HuH-7 (cell line): Measurements from ENCODE around the gene ARHGEF1.

Experiments
- DNase-seq: peaks from one replicate; pipeline ENCODE4 v3.0.0; 2011; ENCODE audit warnings: low spot score

ARHGEF1 gene

GRCh38 chr19:41883821-41884733 lies 1.1 kb downstream of the ARHGEF1 start:
- DNase-seq, result peak; percentile 99

- DNase-seq, result no peak
Observed at GRCh38 chr19:41886761-41887710, 4.1 kb downstream of the ARHGEF1 start.

GRCh38 chr19:41887711-41888382 lies 4.9 kb downstream of the ARHGEF1 start:
- DNase-seq, result peak; percentile 94

DNA sequence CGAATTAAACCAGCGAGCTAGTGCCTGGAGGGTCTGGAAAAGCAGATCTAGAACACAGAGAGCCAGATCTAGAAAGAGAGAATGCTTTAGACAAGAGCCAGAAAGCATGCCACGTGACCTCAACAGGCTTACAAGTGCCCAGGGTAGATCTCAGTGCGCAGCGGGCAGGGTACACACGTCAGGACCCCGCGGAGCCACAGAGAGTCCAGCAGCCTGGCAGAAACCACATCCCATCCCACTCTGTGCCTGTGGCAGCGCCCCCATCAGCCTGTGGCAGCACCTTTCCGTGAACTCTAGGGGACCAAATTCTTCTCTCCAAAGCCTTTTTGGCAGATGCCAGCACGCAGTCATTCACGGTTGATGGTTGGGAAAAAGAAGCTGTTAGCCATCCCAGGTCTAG lies 5.9 kb downstream of the ARHGEF1 start:
- DNase-seq, result no peak

- no peak for DNase-seq
Observed at GRCh38 chr19:41889896-41890295, 6.9 kb downstream of the ARHGEF1 start.

- no peak for DNase-seq
Observed at GRCh38 chr19:41890936-41891335, 8.0 kb downstream of the ARHGEF1 start.

DNA sequence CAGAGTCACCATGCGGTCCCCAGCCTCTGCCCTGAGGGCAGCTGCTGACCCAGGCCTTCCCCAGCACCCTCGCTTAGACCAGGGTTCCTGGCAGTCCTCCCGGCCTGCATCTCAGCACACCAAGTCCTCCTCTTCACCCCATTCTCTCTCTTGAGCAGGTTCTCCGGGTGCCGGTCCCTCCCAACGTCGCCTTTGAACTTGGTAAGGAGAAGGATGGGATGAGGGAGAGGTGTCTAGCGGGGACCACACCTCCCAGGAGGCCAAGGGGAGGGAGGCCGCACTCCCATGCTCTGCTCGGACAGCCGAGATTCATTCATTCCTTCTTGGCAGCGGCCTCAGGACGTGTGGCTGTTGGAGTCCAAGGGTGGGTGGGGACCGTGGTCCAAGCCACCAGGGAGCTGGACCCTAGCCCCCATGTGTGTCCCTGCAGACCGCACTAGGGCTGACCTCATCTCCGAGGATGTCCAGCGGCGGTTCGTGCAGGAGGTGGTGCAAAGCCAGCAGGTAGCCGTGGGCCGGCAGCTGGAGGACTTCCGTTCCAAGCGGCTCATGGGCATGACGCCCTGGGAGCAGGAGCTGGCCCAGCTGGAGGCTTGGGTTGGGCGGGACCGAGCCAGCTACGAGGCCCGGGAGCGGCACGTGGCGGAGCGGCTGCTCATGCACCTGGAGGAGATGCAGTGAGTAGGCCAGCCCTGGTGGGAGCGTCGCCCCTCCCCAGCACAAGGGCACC lies 9.4 kb downstream of the ARHGEF1 start:
- no peak for DNase-seq

DNA sequence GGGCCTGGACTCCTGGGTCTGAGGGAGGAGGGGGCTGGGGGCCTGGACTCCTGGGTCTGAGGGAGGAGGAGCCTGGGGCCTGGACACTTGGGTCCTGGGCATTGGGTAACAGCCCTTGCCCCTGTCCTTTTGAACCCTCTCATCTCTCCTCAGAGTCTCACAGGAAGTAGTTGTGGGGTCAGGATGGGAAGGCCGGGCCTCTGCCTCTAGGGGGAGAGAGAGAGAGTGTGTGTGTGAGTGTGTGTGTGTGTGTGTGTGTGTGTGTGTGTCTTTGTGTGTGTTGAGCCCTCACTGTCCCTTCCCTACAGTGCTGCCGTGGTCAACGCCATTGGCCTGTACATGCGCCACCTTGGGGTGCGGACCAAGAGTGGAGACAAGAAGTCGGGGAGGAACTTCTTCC lies 10.9 kb downstream of the ARHGEF1 start:
- DNase-seq, result peak; percentile 78

GRCh38 chr19:41894350-41894749 lies 11.4 kb downstream of the ARHGEF1 start:
- DNase-seq, result no peak

DNA sequence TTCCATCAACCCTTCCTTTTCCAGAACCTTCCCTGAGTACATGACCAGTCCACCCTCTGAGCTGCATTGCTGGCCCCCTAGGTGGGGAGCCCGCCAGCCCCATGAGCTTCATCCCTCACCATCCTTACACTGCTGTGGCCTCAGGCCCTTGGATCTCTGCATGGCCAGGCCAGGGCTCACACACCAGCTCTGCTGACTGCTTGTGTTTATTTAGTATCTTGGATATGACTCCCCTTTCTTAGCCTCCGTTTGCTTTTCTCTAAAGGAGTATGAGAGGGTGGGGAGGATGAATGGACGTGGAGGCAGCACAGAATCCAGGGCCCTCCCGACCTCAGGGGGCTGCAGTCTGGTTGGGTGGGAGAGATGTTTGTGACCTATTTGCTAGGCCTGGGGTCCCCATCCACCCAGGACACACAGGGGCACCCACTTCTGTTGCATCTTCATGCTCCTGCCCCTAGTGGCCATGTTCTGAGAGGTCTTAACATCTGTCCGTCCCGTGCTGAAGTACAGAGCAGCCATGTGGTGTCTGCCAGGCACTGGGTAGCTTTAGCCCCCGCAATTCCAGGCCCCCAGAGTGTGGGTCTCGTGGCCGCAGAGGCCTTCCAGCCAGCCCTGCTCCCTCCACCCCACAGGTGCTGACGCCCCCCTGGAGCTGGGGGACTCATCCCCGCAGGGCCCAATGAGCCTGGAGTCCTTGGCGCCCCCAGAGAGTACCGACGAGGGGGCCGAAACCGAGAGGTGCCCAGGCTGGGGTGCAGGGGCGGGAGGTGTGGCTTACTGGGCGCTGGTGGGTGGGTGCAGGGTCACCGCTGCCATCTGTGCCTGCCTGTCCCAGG lies 13.0 kb downstream of the ARHGEF1 start:
- DNase-seq, result no peak

- no peak for DNase-seq
Observed at GRCh38 chr19:41896581-41896942, 13.6 kb downstream of the ARHGEF1 start.

DNA sequence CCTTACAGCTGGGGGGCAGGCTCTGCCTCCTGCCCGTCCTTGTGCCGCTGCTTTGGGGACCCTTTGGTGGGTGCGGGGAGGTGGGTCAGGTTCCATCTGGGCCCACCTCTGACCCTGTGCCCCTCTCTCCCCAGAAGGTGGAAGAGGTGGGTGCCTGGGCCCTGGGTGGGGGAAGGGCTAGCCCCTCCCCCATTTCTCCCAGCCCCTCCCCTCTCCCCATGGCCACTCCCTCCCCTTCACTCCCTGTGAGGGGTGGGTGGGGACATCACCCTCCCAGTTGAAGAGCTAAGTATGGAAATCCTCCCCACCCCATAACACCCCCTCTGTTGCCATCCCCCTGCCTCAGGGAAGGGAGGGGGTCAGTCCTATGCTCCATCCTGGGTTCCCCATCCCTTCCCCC lies 14.2 kb downstream of the ARHGEF1 start:
- DNase-seq, result no peak

DNA sequence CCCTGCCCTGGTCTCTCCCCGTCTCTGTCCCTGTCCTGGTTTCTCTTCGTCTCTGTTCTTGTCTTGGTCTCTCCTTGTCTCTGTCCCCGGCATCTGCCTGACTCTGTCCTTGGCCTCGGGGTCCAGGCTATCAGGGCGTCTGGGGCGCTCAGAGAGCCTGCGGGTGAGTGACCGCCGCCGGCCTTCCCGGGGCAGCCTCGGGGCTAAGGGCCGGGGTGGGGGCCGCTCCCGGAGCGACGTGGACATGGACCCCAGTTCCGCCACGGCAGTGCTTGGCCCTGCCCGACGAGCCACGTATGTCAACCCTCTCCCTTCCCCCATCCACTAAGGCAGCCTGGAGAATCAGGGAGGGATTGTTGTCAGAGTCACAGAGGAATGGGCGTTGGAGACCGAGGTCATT lies 14.8 kb downstream of the ARHGEF1 start:
- no peak for DNase-seq

DNA sequence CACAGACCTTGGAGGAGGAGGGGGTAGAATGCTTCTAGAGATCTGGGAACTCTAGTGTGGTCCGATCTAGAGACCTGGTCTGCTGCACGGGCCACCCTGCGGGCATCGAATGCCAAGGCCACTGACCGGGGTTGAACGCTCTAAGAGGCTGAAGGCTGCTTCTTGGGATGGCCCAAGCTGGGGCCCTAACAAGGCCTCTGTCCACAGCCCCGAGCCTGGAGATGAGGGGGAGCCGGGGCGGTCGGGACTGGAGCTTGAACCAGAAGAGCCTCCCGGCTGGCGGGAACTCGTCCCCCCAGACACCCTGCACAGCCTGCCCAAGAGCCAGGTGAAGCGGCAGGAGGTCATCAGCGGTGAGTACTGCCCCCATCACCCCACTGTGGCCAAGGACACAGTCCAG lies 15.3 kb downstream of the ARHGEF1 start:
- DNase-seq, result no peak

- no peak for DNase-seq
Observed at GRCh38 chr19:41901707-41902360, 18.9 kb downstream of the ARHGEF1 start.

DNA sequence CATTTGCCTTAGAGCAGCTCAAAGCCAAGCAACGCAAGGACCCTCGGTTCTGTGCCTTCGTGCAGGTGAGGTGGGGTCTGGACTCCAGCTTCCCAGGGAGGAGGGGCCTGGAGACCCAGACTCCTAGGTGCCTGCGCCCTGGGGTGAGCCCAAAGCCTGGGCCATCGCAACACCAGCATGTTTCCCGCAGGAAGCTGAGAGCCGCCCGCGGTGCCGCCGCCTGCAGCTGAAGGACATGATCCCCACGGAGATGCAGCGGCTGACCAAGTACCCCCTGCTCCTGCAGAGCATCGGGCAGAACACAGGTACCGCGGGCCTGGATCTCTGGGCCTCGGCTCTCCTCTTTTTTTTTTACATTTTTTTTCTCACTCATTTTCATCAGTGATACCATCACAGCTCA lies 19.6 kb downstream of the ARHGEF1 start:
- no peak for DNase-seq

DNA sequence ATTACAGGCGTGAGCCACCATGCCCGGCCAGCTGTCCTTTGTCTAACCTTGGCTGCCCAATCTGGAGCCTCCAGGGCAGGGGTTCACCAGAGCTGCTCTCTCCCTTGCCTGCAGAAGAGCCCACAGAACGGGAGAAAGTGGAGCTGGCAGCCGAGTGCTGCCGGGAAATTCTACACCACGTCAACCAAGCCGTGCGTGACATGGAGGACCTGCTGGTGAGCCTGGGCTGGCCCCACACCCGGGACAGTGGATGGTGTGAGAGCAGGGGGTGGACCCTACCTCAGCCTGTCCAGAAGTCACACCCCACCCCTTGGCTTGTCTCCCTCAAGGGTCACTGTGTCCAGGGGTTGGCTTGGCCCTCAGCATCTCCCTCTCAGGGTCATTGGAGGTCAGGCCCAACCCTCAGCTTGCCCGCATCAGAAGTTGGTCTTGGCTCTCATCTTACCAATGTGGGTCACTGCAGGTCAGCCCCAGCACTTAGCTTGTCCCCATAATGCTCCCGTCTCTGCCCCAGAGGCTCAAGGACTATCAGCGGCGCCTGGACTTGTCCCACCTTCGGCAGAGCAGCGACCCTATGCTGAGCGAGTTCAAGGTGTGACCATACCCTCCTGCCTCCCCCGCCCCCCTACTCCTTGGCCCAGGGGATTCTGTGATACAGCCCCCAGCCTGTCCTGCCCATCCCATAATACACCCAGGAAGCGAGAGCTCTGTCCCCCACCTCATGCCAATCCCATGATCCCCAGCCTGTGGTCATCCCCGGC lies 20.4 kb downstream of the ARHGEF1 start:
- DNase-seq, result no peak

- peak; percentile 99 for DNase-seq
Observed at GRCh38 chr19:41904118-41904870, 21.3 kb downstream of the ARHGEF1 start.
